Muscle layer of colon (tissue), 2 donors: ENCODE results near the gene PAK1.

Experiments
- H3K27ac ChIP-seq: one replicate; pipeline ENCODE4 v1.7.0; 2013; ENCODE audit warnings: low read depth, mild to moderate bottlenecking, low read length, moderate library complexity
- H3K27me3 ChIP-seq, 2 donors: one replicate each; pipeline ENCODE4 v1.7.0; 2013; ENCODE audit warnings: low read length in 2 of 2, mild to moderate bottlenecking in 2 of 2; ENCODE audit not compliant: insufficient read depth in 2 of 2, control insufficient read depth in 1 of 2
- H3K36me3 ChIP-seq: one replicate; pipeline ENCODE4 v1.7.0; 2013; ENCODE audit warnings: mild to moderate bottlenecking, low read length; ENCODE audit not compliant: insufficient read depth
- H3K4me1 ChIP-seq: one replicate; pipeline ENCODE4 v1.7.0; 2013; ENCODE audit warnings: mild to moderate bottlenecking, low read length; ENCODE audit not compliant: insufficient read depth
- H3K4me3 ChIP-seq, 2 donors: one replicate each; pipeline ENCODE4 v1.7.0; 2013; ENCODE audit warnings: low read length in 2 of 2, low read depth in 1 of 2, mild to moderate bottlenecking in 1 of 2, moderate library complexity in 1 of 2
- H3K9ac ChIP-seq: one replicate; pipeline ENCODE4 v1.7.0; 2013; ENCODE audit warnings: low read length
- H3K9me3 ChIP-seq: one replicate; pipeline ENCODE4 v1.7.0; 2013; ENCODE audit warnings: mild to moderate bottlenecking, low read length
- donor health status: abdominal sarcoma.
- donor health status: Adenocarcinoma of cecum.

The PAK1 gene

DNA sequence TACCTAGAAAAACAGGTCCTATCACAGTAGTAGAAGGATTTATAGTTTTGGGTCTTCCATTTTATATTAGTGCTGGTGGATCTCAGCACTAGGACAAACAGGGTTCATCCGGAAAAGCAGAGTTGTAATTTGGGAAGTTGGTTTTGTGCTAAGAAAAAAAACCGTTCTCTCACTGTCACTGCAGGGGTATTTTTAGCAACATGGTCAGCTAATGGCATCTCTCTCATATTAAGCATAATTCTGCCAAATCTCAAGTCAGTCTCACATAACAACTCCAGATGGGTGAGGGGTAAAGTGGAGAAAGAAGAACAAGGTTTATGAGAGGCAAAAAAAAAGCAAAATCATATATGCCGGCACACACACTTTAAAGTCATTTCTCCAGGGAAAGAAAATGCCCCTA, 120.8 kb downstream of the PAK1 start:
- peaks cover 9% of the 10 kb centered on the region for H3K4me1 ChIP-seq
- H3K4me3 ChIP-seq, result no peak overlapping the region
- no peaks in the 10 kb centered on the region for H3K9me3 ChIP-seq
- no peak overlapping the region for H3K9ac ChIP-seq
- peaks cover 5% of the 10 kb centered on the region for H3K36me3 ChIP-seq
- H3K27ac ChIP-seq, result no peak overlapping the region
- no peaks in the 10 kb centered on the region for H3K27me3 ChIP-seq

GRCh38 chr11:77351281-77351886, 122.5 kb downstream of the PAK1 start:
- Histone ChIP-seq H3K27ac (no peak overlapping the region), H3K4me1 (peaks cover 9% of the 10 kb centered on the region), H3K4me3 (no peak overlapping the region), H3K9me3 (no peaks in the 10 kb centered on the region), H3K36me3 (peaks cover 5% of the 10 kb centered on the region), H3K9ac (no peak overlapping the region), H3K27me3 (no peaks in the 10 kb centered on the region)

- Histone ChIP-seq H3K27me3 (no peaks in the 10 kb centered on the region), H3K4me3 (no peak overlapping the region), H3K9ac (no peak overlapping the region), H3K4me1 (peaks cover 4% of the 10 kb centered on the region), H3K36me3 (no peaks in the 10 kb centered on the region), H3K27ac (no peak overlapping the region), H3K9me3 (no peaks in the 10 kb centered on the region)
Observed at GRCh38 chr11:77347948-77348347, 125.9 kb downstream of the PAK1 start.

GRCh38 chr11:77346906-77347603, 126.8 kb downstream of the PAK1 start:
- Histone ChIP-seq H3K27me3 (no peaks in the 10 kb centered on the region), H3K9me3 (no peaks in the 10 kb centered on the region), H3K4me3 (no peak overlapping the region), H3K4me1 (no peaks in the 10 kb centered on the region), H3K9ac (no peak overlapping the region), H3K27ac (no peak overlapping the region), H3K36me3 (no peaks in the 10 kb centered on the region)

GRCh38 chr11:77345621-77346020, 128.3 kb downstream of the PAK1 start:
- H3K9ac ChIP-seq, result no peak overlapping the region
- no peaks in the 10 kb centered on the region for H3K9me3 ChIP-seq
- no peaks in the 10 kb centered on the region for H3K4me1 ChIP-seq
- no peak overlapping the region for H3K4me3 ChIP-seq
- H3K27me3 ChIP-seq, result no peaks in the 10 kb centered on the region
- H3K27ac ChIP-seq, result no peak overlapping the region
- H3K36me3 ChIP-seq, result peaks cover 2% of the 10 kb centered on the region

- Histone ChIP-seq H3K36me3 (peaks cover 19% of the 10 kb centered on the region), H3K9ac (no peak overlapping the region), H3K4me1 (no peaks in the 10 kb centered on the region), H3K27ac (no peak overlapping the region), H3K9me3 (no peaks in the 10 kb centered on the region), H3K4me3 (no peak overlapping the region), H3K27me3 (no peaks in the 10 kb centered on the region)
Observed at GRCh38 chr11:77340501-77340900, 133.4 kb downstream of the PAK1 start.

GRCh38 chr11:77332259-77332658, 141.6 kb downstream of the PAK1 start:
- Histone ChIP-seq H3K9ac (no peak overlapping the region), H3K4me3 (no peak overlapping the region), H3K9me3 (no peaks in the 10 kb centered on the region), H3K27ac (no peak overlapping the region), H3K4me1 (no peaks in the 10 kb centered on the region), H3K27me3 (no peaks in the 10 kb centered on the region), H3K36me3 (peaks cover 18% of the 10 kb centered on the region)

DNA sequence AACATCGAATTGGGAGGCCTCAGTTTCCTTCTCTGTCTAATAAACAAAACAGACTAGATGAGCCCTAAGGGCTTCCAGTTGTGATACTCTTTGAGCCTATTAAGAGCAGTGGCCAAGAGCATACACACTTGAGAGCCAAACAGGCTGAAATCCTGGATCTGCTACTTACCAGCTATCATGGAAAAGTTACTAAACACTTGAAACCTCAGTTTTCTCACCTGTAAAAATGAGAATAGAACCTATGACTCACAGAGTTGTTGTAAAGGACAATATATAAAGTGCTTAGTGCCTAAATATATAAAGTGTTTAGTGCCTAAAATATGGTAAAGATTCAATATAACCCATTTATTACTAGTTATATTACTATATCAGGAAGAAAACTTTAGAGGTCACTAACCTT, 148.7 kb downstream of the PAK1 start:
- H3K27ac ChIP-seq, result no peak overlapping the region
- no peaks in the 10 kb centered on the region for H3K27me3 ChIP-seq
- H3K36me3 ChIP-seq, result no peaks in the 10 kb centered on the region

GRCh38 chr11:77324508-77324907, 149.4 kb downstream of the PAK1 start:
- H3K4me1 ChIP-seq, result no peaks in the 10 kb centered on the region
- no peak overlapping the region for H3K4me3 ChIP-seq
- H3K9ac ChIP-seq, result no peak overlapping the region
- H3K9me3 ChIP-seq, result no peaks in the 10 kb centered on the region
- no peak overlapping the region for H3K27ac ChIP-seq
- H3K27me3 ChIP-seq, result no peaks in the 10 kb centered on the region
- H3K36me3 ChIP-seq, result no peaks in the 10 kb centered on the region

More for the DNA sequence above, 148.7 kb downstream of the PAK1 start:
- H3K9me3 ChIP-seq, result no peaks in the 10 kb centered on the region
- no peak overlapping the region for H3K4me3 ChIP-seq
- H3K4me1 ChIP-seq, result no peaks in the 10 kb centered on the region
- no peak overlapping the region for H3K9ac ChIP-seq

- no peaks in the 10 kb centered on the region for H3K4me1 ChIP-seq
- no peaks in the 10 kb centered on the region for H3K27me3 ChIP-seq
- no peak overlapping the region for H3K4me3 ChIP-seq
- H3K36me3 ChIP-seq, result no peaks in the 10 kb centered on the region
- H3K9me3 ChIP-seq, result no peaks in the 10 kb centered on the region
- H3K27ac ChIP-seq, result no peak overlapping the region
- H3K9ac ChIP-seq, result no peak overlapping the region
Observed at GRCh38 chr11:77322926-77323590, 150.8 kb downstream of the PAK1 start.

DNA sequence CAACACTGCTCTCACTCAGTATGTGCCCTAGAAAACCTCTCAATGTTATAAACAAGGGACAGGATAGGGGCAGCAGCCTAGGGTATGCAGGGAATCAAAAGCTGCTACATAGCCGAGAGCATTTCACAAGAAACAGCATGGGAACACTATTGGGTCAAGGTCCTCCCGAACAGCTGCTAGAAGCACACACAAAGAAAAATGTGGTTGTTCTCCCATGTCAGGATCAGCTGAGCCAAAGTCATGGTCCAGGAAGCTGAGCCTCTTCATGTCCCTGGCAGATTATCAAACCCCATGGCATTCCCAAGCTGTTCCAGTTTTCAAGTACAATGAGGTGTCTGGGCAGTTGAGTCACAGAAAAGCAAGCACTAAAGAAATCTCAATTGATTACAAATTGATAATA, 151.4 kb downstream of the PAK1 start:
- Histone ChIP-seq H3K36me3 (no peaks in the 10 kb centered on the region), H3K4me1 (no peaks in the 10 kb centered on the region)

More for the DNA sequence above, 151.4 kb downstream of the PAK1 start:
- no peaks in the 10 kb centered on the region for H3K9me3 ChIP-seq
- no peak overlapping the region for H3K9ac ChIP-seq
- no peaks in the 10 kb centered on the region for H3K27me3 ChIP-seq
- no peak overlapping the region for H3K4me3 ChIP-seq
- H3K27ac ChIP-seq, result no peak overlapping the region
